Measurements from ENCODE around the gene BAD.

- TF ChIP-seq CTCF (IDR thresholded peaks at IDR 0.05) (no peak), POLR2AphosphoS5 (IDR thresholded peaks at IDR 0.05; ENCODE audit: insufficient read depth in 1 of 2, low read depth in 1 of 2) (no peak)
These were observed 22.6 kb upstream of the BAD start for GRCh38 chr11:64306876-64307622.
